Astrocyte (in vitro differentiated cells and primary cell): ENCODE measurements around the gene SMO. TPM values are rescaled to one million over a fixed set of nuclear protein-coding genes. Genes with fewer than 3 reads are reported as not detected.

Experiments
- DNase-seq: peaks from one replicate; pipeline ENCODE4 v3.0.0-alpha.2; 2010; ENCODE audit warnings: low read depth
- FAIRE-seq: peaks from 2 replicates; lab custom pipeline; 2011; peaks lifted over from hg19 to GRCh38; lab: Jason Lieb, UNC
- H2AFZ ChIP-seq: 2 replicates; pipeline ENCODE4 v1.6.0; 2012; ENCODE audit warnings: low read depth, low read length, inconsistent platforms
- H3K27ac ChIP-seq: 2 replicates; pipeline ENCODE4 v1.5.1; 2011; ENCODE audit warnings: low read depth, low read length, inconsistent platforms
- H3K27me3 ChIP-seq: 2 replicates; pipeline ENCODE4 v1.6.0; 2011; ENCODE audit warnings: low read length, inconsistent platforms; ENCODE audit not compliant: insufficient read depth
- H3K36me3 ChIP-seq: 2 replicates; pipeline ENCODE4 v1.5.1; 2011; ENCODE audit warnings: low read length, inconsistent platforms; ENCODE audit not compliant: insufficient read depth
- H3K4me1 ChIP-seq: 2 replicates; pipeline ENCODE4 v1.5.1; 2011; ENCODE audit warnings: low read length, inconsistent platforms; ENCODE audit not compliant: insufficient read depth
- H3K4me2 ChIP-seq: 2 replicates; pipeline ENCODE4 v1.6.0; 2012; ENCODE audit warnings: low read length, inconsistent platforms
- H3K4me3 ChIP-seq: 2 replicates; pipeline ENCODE4 v1.5.1; 2011; ENCODE audit warnings: low read depth, mild to moderate bottlenecking, low read length, inconsistent platforms; ENCODE audit not compliant: insufficient read depth
- H3K79me2 ChIP-seq: 2 replicates; pipeline ENCODE4 v1.6.0; 2012; ENCODE audit warnings: mild to moderate bottlenecking, low read length, inconsistent platforms; ENCODE audit not compliant: insufficient read depth
- H3K9ac ChIP-seq: 2 replicates; pipeline ENCODE4 v1.6.0; 2012; ENCODE audit warnings: mild to moderate bottlenecking, low read length, inconsistent platforms
- H3K9me3 ChIP-seq: 2 replicates; pipeline ENCODE4 v1.5.1; 2012; ENCODE audit warnings: low read depth, mild to moderate bottlenecking, low read length, inconsistent platforms; ENCODE audit not compliant: insufficient read depth
- H4K20me1 ChIP-seq: 2 replicates; pipeline ENCODE4 v1.6.0; 2012; ENCODE audit warnings: low read length, inconsistent platforms; ENCODE audit not compliant: insufficient read depth
- H3K27ac Mint-ChIP-seq: one replicate; pipeline ENCODE4 v1.8.0; 2021; ENCODE audit warnings: mild to moderate bottlenecking, mixed read lengths; ENCODE audit not compliant: unreplicated experiment
- H3K27me3 Mint-ChIP-seq: one replicate; pipeline ENCODE4 v1.8.0; 2021; ENCODE audit warnings: low read depth, mixed read lengths; ENCODE audit not compliant: unreplicated experiment
- H3K36me3 Mint-ChIP-seq: one replicate; pipeline ENCODE4 v1.8.0; 2021; ENCODE audit warnings: low read depth, mixed read lengths; ENCODE audit not compliant: unreplicated experiment
- H3K4me1 Mint-ChIP-seq: one replicate; pipeline ENCODE4 v1.8.0; 2021; ENCODE audit warnings: low read depth, mixed read lengths; ENCODE audit not compliant: unreplicated experiment
- H3K4me3 Mint-ChIP-seq: one replicate; pipeline ENCODE4 v1.8.0; 2021; ENCODE audit warnings: mild to moderate bottlenecking, moderate library complexity, mixed read lengths; ENCODE audit not compliant: unreplicated experiment
- H3K9me3 Mint-ChIP-seq: one replicate; pipeline ENCODE4 v1.8.0; 2021; ENCODE audit warnings: mild to moderate bottlenecking, mixed read lengths; ENCODE audit not compliant: unreplicated experiment
- EZH2 ChIP-seq: IDR thresholded peaks from 2 replicates; pipeline ENCODE4 v1.6.1; 2012; ENCODE audit warnings: mild to moderate bottlenecking, low read length, inconsistent platforms; ENCODE audit not compliant: insufficient read depth
- total RNA-seq: library from RNA; stranded (reverse); gene quantifications from 2 replicates; pipeline ENCODE4 v1.2.1, GENCODE V29; 2021
- TF ChIP-seq, protein P1 (sequence below): IDR thresholded peaks from 2 replicates; pipeline ENCODE4 v1.5.1; 2011; ENCODE audit warnings: low read depth, mild to moderate bottlenecking, inconsistent platforms, low read length, moderate library complexity; ENCODE audit not compliant: insufficient read depth

SMO gene
- total RNA-seq, 1 donor from 2014 or later: 20.0 TPM

DNA sequence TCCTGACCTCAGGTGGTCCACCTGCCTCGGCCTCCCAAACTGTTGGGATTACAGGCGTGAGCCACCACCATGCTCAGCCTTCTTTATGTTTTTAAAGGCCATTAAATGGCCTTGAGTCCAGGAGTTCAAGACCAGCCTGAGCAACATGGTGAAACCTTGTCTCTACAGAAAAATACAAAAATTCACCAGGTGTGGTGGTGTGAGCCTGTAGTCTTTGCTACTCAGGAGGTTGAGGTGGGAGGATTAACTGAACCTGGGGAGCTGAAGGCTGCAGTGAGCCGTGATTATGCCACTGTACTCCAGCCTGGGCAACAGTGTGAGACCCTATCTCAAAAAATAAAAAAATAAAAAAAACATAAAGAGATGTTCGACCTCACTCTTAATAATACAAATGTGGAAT is 11.0 kb downstream of the SMO start:
- H3K9me3 ChIP-seq: no peaks in the 10 kb centered on the region
- H3K36me3 ChIP-seq: no peaks in the 10 kb centered on the region
- Mint-ChIP-seq H3K4me1 (no peaks in the 10 kb centered on the region), H3K27ac (no peak overlapping the region), H3K27me3 (no peaks in the 10 kb centered on the region), H3K36me3 (peaks cover 10% of the 10 kb centered on the region), H3K4me3 (no peak overlapping the region), H3K9me3 (no peaks in the 10 kb centered on the region)
- H4K20me1 ChIP-seq: peaks cover 38% of the 10 kb centered on the region
- no peak overlapping the region for H3K27ac ChIP-seq
- no peak overlapping the region for H2AFZ ChIP-seq
- TF ChIP-seq EZH2: no peak
- TF ChIP-seq, protein P1, sequence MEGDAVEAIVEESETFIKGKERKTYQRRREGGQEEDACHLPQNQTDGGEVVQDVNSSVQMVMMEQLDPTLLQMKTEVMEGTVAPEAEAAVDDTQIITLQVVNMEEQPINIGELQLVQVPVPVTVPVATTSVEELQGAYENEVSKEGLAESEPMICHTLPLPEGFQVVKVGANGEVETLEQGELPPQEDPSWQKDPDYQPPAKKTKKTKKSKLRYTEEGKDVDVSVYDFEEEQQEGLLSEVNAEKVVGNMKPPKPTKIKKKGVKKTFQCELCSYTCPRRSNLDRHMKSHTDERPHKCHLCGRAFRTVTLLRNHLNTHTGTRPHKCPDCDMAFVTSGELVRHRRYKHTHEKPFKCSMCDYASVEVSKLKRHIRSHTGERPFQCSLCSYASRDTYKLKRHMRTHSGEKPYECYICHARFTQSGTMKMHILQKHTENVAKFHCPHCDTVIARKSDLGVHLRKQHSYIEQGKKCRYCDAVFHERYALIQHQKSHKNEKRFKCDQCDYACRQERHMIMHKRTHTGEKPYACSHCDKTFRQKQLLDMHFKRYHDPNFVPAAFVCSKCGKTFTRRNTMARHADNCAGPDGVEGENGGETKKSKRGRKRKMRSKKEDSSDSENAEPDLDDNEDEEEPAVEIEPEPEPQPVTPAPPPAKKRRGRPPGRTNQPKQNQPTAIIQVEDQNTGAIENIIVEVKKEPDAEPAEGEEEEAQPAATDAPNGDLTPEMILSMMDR: no peak
- FAIRE-seq: no peak
- no peak for DNase-seq
- H3K4me1 ChIP-seq: no peaks in the 10 kb centered on the region
- no peaks in the 10 kb centered on the region for H3K27me3 ChIP-seq
- H3K79me2 ChIP-seq: peaks cover 17% of the 10 kb centered on the region
- H3K4me3 ChIP-seq: no peak overlapping the region
- no peak overlapping the region for H3K9ac ChIP-seq
- no peak overlapping the region for H3K4me2 ChIP-seq

DNA sequence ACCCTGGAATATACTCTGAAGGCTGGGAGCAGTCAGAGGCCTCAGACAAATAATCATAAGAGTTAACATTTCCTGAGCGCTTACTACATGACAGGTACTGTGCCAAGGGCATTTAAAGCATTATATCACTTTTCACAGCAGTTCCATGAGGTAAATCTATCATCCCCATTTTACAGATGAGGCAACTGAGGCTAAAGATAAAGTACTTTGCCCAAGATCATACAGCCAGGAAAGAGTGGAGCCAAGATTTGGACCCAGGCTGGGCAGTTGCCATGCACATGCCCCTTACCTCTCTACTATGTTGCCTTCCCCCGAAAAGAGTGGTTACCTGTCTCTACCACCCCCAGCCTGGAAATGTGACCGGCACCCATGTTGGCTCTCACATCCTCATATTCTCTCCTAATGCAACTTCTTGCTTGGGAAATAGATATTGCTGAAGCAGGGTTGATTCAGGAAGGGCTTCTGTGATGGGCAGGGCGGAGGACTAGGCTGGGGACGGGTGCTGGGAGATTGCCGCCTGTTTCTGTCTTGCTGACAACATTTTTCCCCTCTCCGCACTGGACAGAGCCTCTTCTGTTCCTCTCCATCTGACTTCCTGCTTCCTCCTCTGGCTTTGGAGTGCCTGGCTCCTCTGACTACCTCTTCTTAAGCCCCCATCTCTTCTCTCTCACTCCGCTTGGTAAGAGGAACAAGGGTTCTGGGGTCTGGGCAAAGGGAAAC is 13.8 kb downstream of the SMO start:
- FAIRE-seq (no peak), DNase-seq (no peak)
- H3K9me3 ChIP-seq: no peaks in the 10 kb centered on the region
- no peaks in the 10 kb centered on the region for H3K27me3 ChIP-seq
- H4K20me1 ChIP-seq: peaks cover 30% of the 10 kb centered on the region
- H3K9ac ChIP-seq: no peak overlapping the region
- TF ChIP-seq, protein P1: no peak
- no peak for TF ChIP-seq EZH2
- H3K4me3 Mint-ChIP-seq: no peak overlapping the region
- no peak overlapping the region for H3K27ac Mint-ChIP-seq
- H2AFZ ChIP-seq: no peak overlapping the region
- H3K9me3 Mint-ChIP-seq: no peaks in the 10 kb centered on the region
- H3K4me3 ChIP-seq: no peak overlapping the region
- H3K27me3 Mint-ChIP-seq: no peaks in the 10 kb centered on the region
- no peaks in the 10 kb centered on the region for H3K4me1 Mint-ChIP-seq
- no peak overlapping the region for H3K27ac ChIP-seq
- H3K4me1 ChIP-seq: no peaks in the 10 kb centered on the region
- no peak overlapping the region for H3K4me2 ChIP-seq
- H3K36me3 Mint-ChIP-seq: peaks cover 13% of the 10 kb centered on the region
- H3K36me3 ChIP-seq: no peaks in the 10 kb centered on the region
- H3K79me2 ChIP-seq: peaks cover 4% of the 10 kb centered on the region

- Mint-ChIP-seq H3K9me3 (no peaks in the 10 kb centered on the region), H3K4me3 (no peak overlapping the region), H3K27me3 (no peaks in the 10 kb centered on the region), H3K27ac (no peak overlapping the region), H3K36me3 (peaks cover 13% of the 10 kb centered on the region), H3K4me1 (no peaks in the 10 kb centered on the region)
- Histone ChIP-seq H3K4me1 (no peaks in the 10 kb centered on the region), H2AFZ (no peak overlapping the region), H3K4me3 (no peak overlapping the region), H3K27me3 (no peaks in the 10 kb centered on the region), H3K9ac (no peak overlapping the region), H4K20me1 (peaks cover 27% of the 10 kb centered on the region), H3K36me3 (no peaks in the 10 kb centered on the region), H3K9me3 (no peaks in the 10 kb centered on the region), H3K27ac (no peak overlapping the region), H3K4me2 (no peak overlapping the region), H3K79me2 (peaks cover 2% of the 10 kb centered on the region)
- TF ChIP-seq, protein P1: no peak
- TF ChIP-seq EZH2: no peak
- no peak for DNase-seq
- no peak for FAIRE-seq
These were observed 14.8 kb downstream of the SMO start for GRCh38 chr7:129203050-129203741.
